BJ (cell line): Measurements from ENCODE around the gene LSM14B. TPM values are rescaled to one million over a fixed set of nuclear protein-coding genes. Genes with fewer than 3 reads are reported as not detected.

Source experiments
- CTCF ChIA-PET: fragments of 350-600 bp; formaldehyde crosslinking; extraction: SDS; loops from one replicate; lab custom pipeline; 2021; ENCODE audit warnings: antibody characterized with exemption, inconsistent platforms; lab: Yijun Ruan, JAX
- POLR2A ChIA-PET: fragments of 300-600 bp; sonication (Branson Sonifier 250); formaldehyde crosslinking; extraction: SDS; loops from one replicate; lab custom pipeline; 2021; ENCODE audit warnings: antibody characterized with exemption; lab: Charles Lee
- DNase-seq: peaks from one replicate; pipeline ENCODE4 v3.0.0-alpha.2; 2011; ENCODE audit warnings: low read depth
- H3K27me3 ChIP-seq: 2 replicates; pipeline ENCODE4 v1.6.0; 2011; ENCODE audit warnings: low read length; ENCODE audit not compliant: control insufficient read depth, insufficient read depth
- H3K36me3 ChIP-seq: 2 replicates; pipeline ENCODE4 v1.5.1; 2011; ENCODE audit warnings: low read length; ENCODE audit not compliant: control insufficient read depth, insufficient read depth
- H3K4me3 ChIP-seq: 2 replicates; pipeline ENCODE4 v1.5.1; 2011; ENCODE audit warnings: low read depth, mild to moderate bottlenecking, control low read depth, low read length
- CTCF ChIP-seq: IDR thresholded peaks from 2 replicates; pipeline ENCODE4 v1.5.1; 2011; ENCODE audit warnings: low read depth, mild to moderate bottlenecking, control low read depth, inconsistent platforms, low read length, moderate library complexity; ENCODE audit not compliant: insufficient read depth
- polyA plus RNA-seq: library from polyadenylated mRNA; depleted of rRNA; stranded (reverse); fragments of >200 nt; gene quantifications from 2 replicates; pipeline ENCODE4 v1.2.3, GENCODE V29; 2011

LSM14B gene
- polyA plus RNA-seq, 1 experiment: 48.2 TPM

- no peaks in the 10 kb centered on the region for H3K27me3 ChIP-seq
- POLR2A ChIA-PET: no interaction called here
- CTCF ChIA-PET: interaction anchor here (1.3 kb wide), 1 partner anchor 11 kb away, joined by 4 read pairs; no protein-coding TSS in a partner anchor
- DNase-seq: no peak
- peaks cover 13% of the 10 kb centered on the region for H3K36me3 ChIP-seq
- peak within 1 kb of the TSS; percentile 69 for H3K4me3 ChIP-seq
- no peak for TF ChIP-seq CTCF
Measured at GRCh38 chr20:62143081-62143956, 21.0 kb downstream of the LSM14B start, which contains the start of the genes PSMA7 and SS18L1. Gene PSMA7, minus strand, starts transcription at chr20:62143394. Its CDS starts 91 bp downstream, at chr20:62143303. Gene SS18L1, plus strand, starts transcription at chr20:62143769. Its CDS starts 52 bp downstream, at chr20:62143821.

DNA sequence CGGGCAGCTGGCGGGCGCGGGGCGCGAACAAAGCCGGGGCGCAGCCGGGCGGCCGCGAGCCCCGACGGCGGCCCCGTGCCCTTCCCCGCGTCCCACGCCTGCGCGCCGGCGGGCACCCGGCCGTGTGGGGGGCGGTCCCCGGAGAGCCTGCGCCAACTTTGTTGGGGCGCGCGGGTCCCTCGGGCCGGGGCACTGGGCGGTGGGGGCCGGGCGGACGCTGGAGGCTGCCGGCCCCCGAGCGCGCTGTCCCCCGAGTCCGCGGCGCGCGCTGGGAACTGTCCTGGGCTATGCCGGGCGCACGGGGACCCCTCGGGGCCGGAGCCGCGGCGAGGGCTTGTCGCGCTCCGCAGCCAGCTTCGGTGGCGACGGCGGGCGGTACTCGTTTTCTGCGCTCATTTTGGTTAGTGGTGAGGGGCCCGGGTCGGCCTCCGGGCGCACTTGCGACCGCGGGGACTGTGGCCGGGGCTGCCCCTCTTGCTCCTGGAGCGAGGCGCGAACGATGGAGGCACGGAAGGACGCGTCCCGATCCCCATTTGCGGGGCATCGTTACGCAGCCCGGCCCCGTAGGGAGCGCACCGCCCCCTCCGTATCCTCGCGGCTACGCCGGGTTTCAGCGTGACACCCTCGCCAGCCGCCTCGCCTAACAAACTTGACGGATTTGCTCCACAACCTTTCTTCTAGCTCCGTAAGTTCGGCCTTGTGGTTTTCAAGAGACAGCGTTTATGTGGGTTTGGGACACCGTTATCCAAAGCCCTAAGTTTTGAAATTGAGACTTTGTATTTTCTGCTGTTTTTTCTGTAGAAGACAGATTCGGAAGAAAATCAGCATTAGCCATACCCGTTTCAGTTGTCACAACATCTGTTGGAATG is 21.9 kb downstream of the LSM14B start:
- peak; percentile 19; the same call in 1 of the 2 replicates for TF ChIP-seq CTCF
- ChIA-PET POLR2A (no interaction called here), CTCF (interaction anchor here (0.6 to 1.3 kb wide), 3 partner anchors 11 to 15 kb away, joined by 3 to 4 read pairs (median 3); no protein-coding TSS in a partner anchor)
- no peak for DNase-seq
- Histone ChIP-seq H3K4me3 (peak overlapping the region; percentile 69), H3K36me3 (peaks cover 10% of the 10 kb centered on the region), H3K27me3 (no peaks in the 10 kb centered on the region)

- H3K36me3 ChIP-seq: peaks cover 2% of the 10 kb centered on the region; the same call in 1 of the 2 replicates
- CTCF ChIA-PET: interaction anchor here (0.6 to 2.3 kb wide), 3 partner anchors 10 to 134 kb away, joined by 3 to 6 read pairs (median 6); no protein-coding TSS in a partner anchor
- H3K4me3 ChIP-seq: no peak overlapping the region
- TF ChIP-seq CTCF: no peak
- DNase-seq: no peak
- POLR2A ChIA-PET: no interaction called here
- no peaks in the 10 kb centered on the region for H3K27me3 ChIP-seq
Measured at GRCh38 chr20:62145688-62146018, 23.4 kb downstream of the LSM14B start.

DNA sequence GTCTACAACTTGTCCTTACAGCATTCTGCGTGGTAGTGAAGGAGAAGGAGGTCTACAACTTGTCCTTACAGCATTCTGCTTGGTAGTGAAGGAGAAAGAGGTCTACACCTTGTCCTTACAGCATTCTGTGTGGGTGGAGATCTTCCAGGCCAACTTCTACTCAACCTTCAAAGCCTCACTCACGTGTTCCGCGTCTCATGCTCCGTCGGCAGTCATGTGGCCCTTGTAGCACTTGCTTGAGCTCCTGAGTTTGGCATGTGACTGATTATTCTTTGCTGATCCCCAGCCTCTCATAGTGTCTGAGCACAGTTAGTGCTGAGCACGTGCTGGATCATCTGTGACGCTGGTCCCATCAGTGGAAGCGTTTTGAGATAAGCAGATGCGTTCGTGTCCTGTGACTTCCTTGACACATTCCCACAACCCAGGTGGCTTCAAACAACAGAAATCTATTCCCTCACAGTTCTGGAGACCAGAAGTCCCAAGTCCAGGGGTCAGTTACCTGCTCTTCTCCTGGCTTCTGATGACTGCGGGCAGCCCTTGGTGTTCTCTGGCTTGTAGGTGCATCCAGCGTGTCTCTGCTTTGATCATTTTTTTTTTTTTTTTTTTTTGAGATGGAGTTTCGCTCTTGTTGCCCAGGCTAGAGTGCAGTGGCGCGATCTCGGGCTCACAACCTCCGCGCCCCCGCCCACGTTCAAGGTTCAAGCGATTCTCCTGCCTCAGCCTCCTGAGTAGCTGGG is 23.9 kb downstream of the LSM14B start:
- H3K27me3 ChIP-seq: no peaks in the 10 kb centered on the region
- DNase-seq: no peak
- H3K36me3 ChIP-seq: peaks cover 1% of the 10 kb centered on the region
- no peak for TF ChIP-seq CTCF
- POLR2A ChIA-PET: no interaction called here
- CTCF ChIA-PET: interaction anchor here (1.0 to 2.3 kb wide), 2 partner anchors 10 to 135 kb away, joined by 6 read pairs; no protein-coding TSS in a partner anchor
- no peak overlapping the region for H3K4me3 ChIP-seq
